Adrenal gland (tissue), 12 donors: ENCODE results near the gene PRKN. TPM values are rescaled to one million over a fixed set of nuclear protein-coding genes. Genes with fewer than 3 reads are reported as not detected.

ENCODE experiments used
- DNase-seq, 7 donors: peaks; one replicate each; pipeline ENCODE4 v3.0.0-alpha.2; 2019 to 2020
- H3K27ac ChIP-seq, 5 donors: fragments of 200-600 bp; sonication (generic) in 4 of 5; 1 replicate in 3 of 5; 2 replicates in 2 of 5; pipeline versions ENCODE4 v1.5.1 to v1.8.0; 2016 to 2020; ENCODE audit warnings: mild to moderate bottlenecking in 1 of 5
- H3K27me3 ChIP-seq: fragments of 200-600 bp; 2 replicates; pipeline ENCODE4 v1.8.0; 2021
- H3K36me3 ChIP-seq, 2 donors: fragments of 200-600 bp; replicated peaks in 1 of 2; 1 replicate in 1 of 2; 2 replicates in 1 of 2; pipeline versions ENCODE4 v1.5.1 to v1.8.0; 2018 to 2022
- H3K4me1 ChIP-seq, 2 donors: fragments of 200-600 bp; replicated peaks in 1 of 2; 1 replicate in 1 of 2; 2 replicates in 1 of 2; pipeline versions ENCODE4 v1.5.1 to v1.8.0; 2018 to 2021
- H3K4me3 ChIP-seq, 4 donors: fragments of 200-600 bp; sonication (generic) in 3 of 4; one replicate each; pipeline ENCODE4 v1.5.1; 2016 to 2018
- H3K9me3 ChIP-seq, 3 donors: fragments of 200-600 bp; sonication (generic) in 1 of 3; replicated peaks in 1 of 3; 1 replicate in 2 of 3; 2 replicates in 1 of 3; pipeline versions ENCODE4 v1.5.1 to v1.8.0; 2016 to 2021
- CTCF ChIP-seq, 6 experiments: fragments of 450-650 bp in 4 of 6; fragments of 200-600 bp in 2 of 6; sonication (generic) in 1 of 6; IDR thresholded peaks; 1 replicate in 5 of 6; 2 replicates in 1 of 6; pipeline versions ENCODE4 v1.5.1 to v1.8.0; 2016 to 2021; ENCODE audit warnings: antibody characterized with exemption in 6 of 6, mild to moderate bottlenecking in 2 of 6, moderate library complexity in 1 of 6
- POLR2A ChIP-seq, 2 donors: fragments of 450-650 bp; IDR thresholded peaks; one replicate each; pipeline ENCODE4 v1.6.1; 2017; ENCODE audit warnings: antibody characterized with exemption in 2 of 2, mild to moderate bottlenecking in 2 of 2, moderate library complexity in 1 of 2
- WGBS, 4 donors: extraction: QIAGEN DNeasy Blood & Tissue Kit in 2 of 4; methylation state at CpG; one replicate each; pipeline versions ENCODE4 v1.1.5 to v1.1.7; 2013 to 2017; 5-methylcytosine and 5-hydroxymethylcytosine counted together
- intact Hi-C, 2 donors: fragments of 100-400 bp; cut with DNase I; formaldehyde crosslinking; loops; one replicate each; pipeline versions ENCODE4 v1.14.1 to v1.15.0; 2022 to 2023
- polyA plus RNA-seq, 3 donors: library from polyadenylated mRNA; stranded (reverse); fragments of 200-250 nt in 2 of 3; fragments of 350-450 nt in 1 of 3; fragmentation: Illumina TruSeq in 1 of 3; extraction: RNeasy Lipid Tissue Mini Kit (QIAGEN cat#74804) in 1 of 3; gene quantifications; one replicate each; pipeline ENCODE4 v1.2.3, GENCODE V29; 2013 to 2014
- total RNA-seq, 9 donors: library from RNA; depleted of rRNA in 4 of 9; stranded (reverse); fragments of >200 nt in 4 of 9; fragments of 120-200 nt in 1 of 9; fragmentation: NEBNext Ultra II Directional in 1 of 9; extraction: Animal tissue kit (Norgen Biotek cat#: 25700) in 1 of 9; gene quantifications; one replicate each; pipeline versions ENCODE4 v1.1.0 to v1.2.4, GENCODE V29; 2013 to 2023
- donor health status: healthy with polysubstance abuse.
- donor health status: Bipolar disorder and iron deficiency.
- donor health status: DM: yes; HTN: yes; CAD: no.
- donor health status: DM: no; HTN: no; CAD: no.
- donor health status: DM: no; HTN: no; CAD: no.
- donor health status: DM: yes; HTN: yes; CAD: no.

PRKN gene
- total and polyA plus RNA-seq, 12 donors: 1.9 to 159 (median 13.3) TPM

GRCh38 chr6:161809971-161810370 is 917.6 kb downstream of the PRKN start:
- Histone ChIP-seq H3K4me3 (no peak overlapping the region), H3K27ac (no peak overlapping the region), H3K4me1 (no peaks in the 10 kb centered on the region), H3K9me3 (no peaks in the 10 kb centered on the region), H3K36me3 (no peaks in the 10 kb centered on the region), H3K27me3 (no peaks in the 10 kb centered on the region)
- DNase-seq: no peak
- TF ChIP-seq CTCF (IDR thresholded peaks at IDR 0.05) (no peak), POLR2A (IDR thresholded peaks at IDR 0.05) (no peak)
- WGBS, 4 donors: 88 to 96% (median 90%) methylated on average over 2 of the region's 2 CpGs
- intact Hi-C loops: no loop called here

GRCh38 chr6:161804838-161805237 is 922.7 kb downstream of the PRKN start:
- Histone ChIP-seq H3K36me3 (no peaks in the 10 kb centered on the region), H3K9me3 (no peaks in the 10 kb centered on the region), H3K4me3 (no peak overlapping the region), H3K27ac (no peak overlapping the region), H3K4me1 (no peaks in the 10 kb centered on the region), H3K27me3 (no peaks in the 10 kb centered on the region)
- TF ChIP-seq POLR2A (IDR thresholded peaks at IDR 0.05) (no peak), CTCF (IDR thresholded peaks at IDR 0.05) (no peak)
- no peak for DNase-seq
- intact Hi-C loops: no loop called here
- 77 to 100% (median 92%) methylated on average over 1 of the region's 1 CpG for WGBS, 4 donors

GRCh38 chr6:161803131-161803530 is 924.4 kb downstream of the PRKN start:
- Histone ChIP-seq H3K36me3 (no peaks in the 10 kb centered on the region), H3K4me3 (no peak overlapping the region), H3K4me1 (no peaks in the 10 kb centered on the region), H3K27ac (no peak overlapping the region), H3K27me3 (no peaks in the 10 kb centered on the region), H3K9me3 (no peaks in the 10 kb centered on the region)
- DNase-seq: no peak
- intact Hi-C loops: no loop called here
- 63 to 71% (median 66%) methylated on average over 3 of the region's 3 CpGs for WGBS, 4 donors
- TF ChIP-seq POLR2A (IDR thresholded peaks at IDR 0.05) (no peak), CTCF (IDR thresholded peaks at IDR 0.05) (no peak)

GRCh38 chr6:161802231-161802630 is 925.3 kb downstream of the PRKN start:
- intact Hi-C loops: no loop called here
- TF ChIP-seq POLR2A (IDR thresholded peaks at IDR 0.05) (no peak), CTCF (IDR thresholded peaks at IDR 0.05) (no peak)
- Histone ChIP-seq H3K9me3 (no peaks in the 10 kb centered on the region), H3K27ac (no peak overlapping the region), H3K4me1 (no peaks in the 10 kb centered on the region), H3K36me3 (no peaks in the 10 kb centered on the region), H3K27me3 (no peaks in the 10 kb centered on the region), H3K4me3 (no peak overlapping the region)
- DNase-seq: no peak
- 87 to 94% (median 92%) methylated on average over 8 of the region's 8 CpGs for WGBS, 4 donors
